ENCODE measurements around the gene CDRT15. TPM values are rescaled to one million over a fixed set of nuclear protein-coding genes. Genes with fewer than 3 reads are reported as not detected.
"Not testable (repeated sequence)": the region's sequence is repeated elsewhere in the genome, so short reads cannot be mapped to it uniquely, and the experiment has no call there.

Gene CDRT15
- total RNA-seq, 3 donors from 2014 or later (not counting 1 experiment from before 2014, with no cell fraction given), result not detected

GRCh38 chr17:14197057-14197456 is 39.6 kb downstream of the CDRT15 start:
- Mint-ChIP-seq H3K4me3 (peak overlapping the region; percentile 84), H3K27me3 (ENCODE audit: low read depth in 2 of 2) (no peaks in the 10 kb centered on the region), H3K27ac (peak overlapping the region; percentile 91 to 92), H3K36me3 (no peaks in the 10 kb centered on the region), H3K9me3 (no peaks in the 10 kb centered on the region), H3K4me1 (peaks cover 85 to 89% of the 10 kb centered on the region in 2 donors)
- TF ChIP-seq, protein P1, sequence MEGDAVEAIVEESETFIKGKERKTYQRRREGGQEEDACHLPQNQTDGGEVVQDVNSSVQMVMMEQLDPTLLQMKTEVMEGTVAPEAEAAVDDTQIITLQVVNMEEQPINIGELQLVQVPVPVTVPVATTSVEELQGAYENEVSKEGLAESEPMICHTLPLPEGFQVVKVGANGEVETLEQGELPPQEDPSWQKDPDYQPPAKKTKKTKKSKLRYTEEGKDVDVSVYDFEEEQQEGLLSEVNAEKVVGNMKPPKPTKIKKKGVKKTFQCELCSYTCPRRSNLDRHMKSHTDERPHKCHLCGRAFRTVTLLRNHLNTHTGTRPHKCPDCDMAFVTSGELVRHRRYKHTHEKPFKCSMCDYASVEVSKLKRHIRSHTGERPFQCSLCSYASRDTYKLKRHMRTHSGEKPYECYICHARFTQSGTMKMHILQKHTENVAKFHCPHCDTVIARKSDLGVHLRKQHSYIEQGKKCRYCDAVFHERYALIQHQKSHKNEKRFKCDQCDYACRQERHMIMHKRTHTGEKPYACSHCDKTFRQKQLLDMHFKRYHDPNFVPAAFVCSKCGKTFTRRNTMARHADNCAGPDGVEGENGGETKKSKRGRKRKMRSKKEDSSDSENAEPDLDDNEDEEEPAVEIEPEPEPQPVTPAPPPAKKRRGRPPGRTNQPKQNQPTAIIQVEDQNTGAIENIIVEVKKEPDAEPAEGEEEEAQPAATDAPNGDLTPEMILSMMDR (IDR thresholded peaks at IDR 0.05), result no peak
- DNase-seq (no peak), ATAC-seq (no peak)
- WGBS (ENCODE audit: insufficient coverage), result 69% methylated on average over 2 of the region's 2 CpGs
- Histone ChIP-seq H3K4me3 (ENCODE audit: low read length) (no peak overlapping the region), H3K9me3 (ENCODE audit: control insufficient read depth, insufficient read depth, low read length) (no peaks in the 10 kb centered on the region), H3K27ac (ENCODE audit: low read length) (peak overlapping the region; percentile 79), H3K27me3 (ENCODE audit: control insufficient read depth, insufficient read depth, low read length) (no peaks in the 10 kb centered on the region), H3K4me1 (ENCODE audit: control insufficient read depth, insufficient read depth, low read length) (peaks cover 82% of the 10 kb centered on the region), H3K36me3 (ENCODE audit: control insufficient read depth, insufficient read depth, low read length) (no peaks in the 10 kb centered on the region)
- intact Hi-C loops (cut with micrococcal nuclease), result loop anchor here (5.0 kb wide), 1 partner anchor 265 kb away; no protein-coding TSS in a partner anchor

- H3K4me1 ChIP-seq (ENCODE audit: control insufficient read depth, insufficient read depth, low read length), result peaks cover 80% of the 10 kb centered on the region
- no peak overlapping the region for H3K4me3 ChIP-seq (ENCODE audit: low read length)
- Mint-ChIP-seq H3K36me3 (no peaks in the 10 kb centered on the region), H3K27ac (peak overlapping the region; percentile 91 to 92), H3K27me3 (ENCODE audit: low read depth in 2 of 2) (no peaks in the 10 kb centered on the region), H3K4me3 (peak overlapping the region; percentile 84), H3K9me3 (no peaks in the 10 kb centered on the region), H3K4me1 (peaks cover 84 to 88% of the 10 kb centered on the region in 2 donors)
- 72% methylated on average over 3 of the region's 4 CpGs for WGBS (ENCODE audit: insufficient coverage)
- ATAC-seq, result no peak
- no peaks in the 10 kb centered on the region for H3K9me3 ChIP-seq (ENCODE audit: control insufficient read depth, insufficient read depth, low read length)
- peak overlapping the region; percentile 79 for H3K27ac ChIP-seq (ENCODE audit: low read length)
- H3K27me3 ChIP-seq (ENCODE audit: control insufficient read depth, insufficient read depth, low read length), result no peaks in the 10 kb centered on the region
- intact Hi-C loops (cut with micrococcal nuclease), result loop anchor here (1.0 to 5.0 kb wide), 2 partner anchors 9 to 264 kb away; no protein-coding TSS in a partner anchor
- H3K36me3 ChIP-seq (ENCODE audit: control insufficient read depth, insufficient read depth, low read length), result no peaks in the 10 kb centered on the region
- TF ChIP-seq, protein P1 (IDR thresholded peaks at IDR 0.05), result peak; percentile 11
- peak in 1 of 2 donors; percentile 58 for DNase-seq
These were observed 40.2 kb downstream of the CDRT15 start for GRCh38 chr17:14196377-14196997.

DNA sequence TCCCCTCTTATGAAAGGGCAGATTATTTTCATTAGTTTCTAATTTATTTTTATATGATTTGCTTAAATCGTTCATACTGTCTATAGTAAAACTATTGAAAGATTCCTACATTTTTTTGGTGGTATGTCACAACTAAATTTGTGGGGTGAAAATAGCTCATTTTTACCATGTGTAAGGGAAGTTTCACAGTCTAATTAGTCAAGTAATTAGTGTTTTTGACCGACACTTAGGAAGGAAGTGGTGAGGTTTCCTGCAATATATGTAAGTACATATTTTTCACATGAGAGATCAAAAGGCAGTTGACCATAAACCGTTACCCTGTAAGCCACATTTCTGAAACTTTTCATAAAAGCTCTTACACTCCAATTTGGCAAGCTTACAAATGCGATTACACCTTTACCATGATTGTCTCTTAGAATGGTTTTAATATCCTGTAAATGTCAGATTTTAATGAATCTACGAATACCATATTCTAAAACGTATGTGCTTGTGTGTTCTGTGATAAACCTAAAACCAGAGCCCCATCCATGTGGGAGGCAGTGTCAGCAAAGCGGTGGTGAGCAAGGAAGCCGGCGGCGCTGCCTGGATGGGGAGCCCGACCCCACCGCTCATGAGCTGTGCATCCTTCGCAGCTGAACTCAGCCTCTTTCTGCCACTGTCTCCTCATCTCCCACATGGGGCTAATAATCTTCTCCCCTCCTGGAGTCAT is 43.9 kb downstream of the CDRT15 start:
- WGBS (ENCODE audit: insufficient coverage), result 15% methylated on average over 6 of the region's 13 CpGs
- H3K4me1 Mint-ChIP-seq, result peaks cover 64 to 73% of the 10 kb centered on the region in 2 donors
- peak overlapping the region; percentile 81 to 82 for H3K27ac Mint-ChIP-seq
- peak overlapping the region; percentile 81 for H3K4me3 Mint-ChIP-seq
- H3K27ac ChIP-seq (ENCODE audit: low read length), result peak overlapping the region; percentile 58
- H3K27me3 ChIP-seq (ENCODE audit: control insufficient read depth, insufficient read depth, low read length); intact Hi-C loops (cut with micrococcal nuclease); H3K36me3 ChIP-seq (ENCODE audit: control insufficient read depth, insufficient read depth, low read length); H3K4me3 ChIP-seq (ENCODE audit: low read length); H3K36me3 Mint-ChIP-seq; H3K9me3 ChIP-seq (ENCODE audit: control insufficient read depth, insufficient read depth, low read length); H3K27me3 Mint-ChIP-seq (ENCODE audit: low read depth in 2 of 2); H3K9me3 Mint-ChIP-seq: not testable (repeated sequence)
- peak in 1 of 2 donors; percentile 36 for DNase-seq
- peak; percentile 46 to 68 (median 66) for ATAC-seq
- peaks cover 48% of the 10 kb centered on the region for H3K4me1 ChIP-seq (ENCODE audit: control insufficient read depth, insufficient read depth, low read length)

DNA sequence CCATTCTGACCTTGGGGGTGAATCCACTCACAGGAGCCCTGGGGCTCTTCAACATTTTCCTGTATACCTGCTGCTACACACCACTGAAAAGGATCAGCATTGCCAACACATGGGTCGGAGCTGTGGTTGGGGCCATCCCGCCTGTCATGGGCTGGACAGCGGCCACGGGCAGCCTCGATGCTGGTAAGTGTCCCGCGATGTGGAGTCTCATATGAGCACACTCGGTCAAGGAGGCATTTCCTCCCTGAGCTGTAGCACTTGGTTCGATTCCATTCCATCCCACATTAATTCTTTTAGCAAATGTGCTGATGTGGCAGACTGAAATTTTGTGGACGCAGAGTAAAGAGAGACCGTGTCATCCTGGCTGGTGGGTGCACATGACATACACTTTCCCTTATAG is 44.6 kb downstream of the CDRT15 start:
- DNase-seq; H3K36me3 Mint-ChIP-seq; H3K27me3 ChIP-seq (ENCODE audit: control insufficient read depth, insufficient read depth, low read length); H3K9me3 ChIP-seq (ENCODE audit: control insufficient read depth, insufficient read depth, low read length); intact Hi-C loops (cut with micrococcal nuclease); H3K27me3 Mint-ChIP-seq (ENCODE audit: low read depth in 2 of 2); ATAC-seq; H3K9me3 Mint-ChIP-seq; H3K27ac ChIP-seq (ENCODE audit: low read length); H3K4me3 ChIP-seq (ENCODE audit: low read length); H3K36me3 ChIP-seq (ENCODE audit: control insufficient read depth, insufficient read depth, low read length): not testable (repeated sequence)
- Mint-ChIP-seq H3K4me1 (peaks cover 56 to 65% of the 10 kb centered on the region in 2 donors), H3K4me3 (peak overlapping the region; percentile 58), H3K27ac (peak overlapping the region; percentile 65 to 82)
- H3K4me1 ChIP-seq (ENCODE audit: control insufficient read depth, insufficient read depth, low read length), result peaks cover 40% of the 10 kb centered on the region
- no CpG with 5 or more reads among the region's 11 CpGs for WGBS (ENCODE audit: insufficient coverage)

DNA sequence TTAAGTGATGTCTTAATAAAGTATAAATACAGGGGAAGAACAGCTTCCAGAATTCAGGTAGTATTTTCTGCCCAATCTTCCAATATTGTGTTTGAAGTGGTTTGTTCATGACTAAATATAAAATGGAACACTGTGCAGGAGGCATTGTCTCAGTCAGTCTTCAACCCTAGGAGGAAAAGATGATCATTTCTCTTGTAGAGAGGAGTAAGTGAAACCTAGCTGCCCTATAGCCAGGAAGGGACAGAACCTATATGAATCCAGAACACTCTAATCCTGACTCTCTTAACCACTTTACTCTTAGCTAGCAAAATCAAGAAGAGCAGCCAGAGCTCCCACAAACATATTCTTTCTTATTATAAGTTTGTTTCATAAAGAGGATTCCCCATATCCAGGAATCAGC is 45.2 kb downstream of the CDRT15 start:
- H3K27me3 Mint-ChIP-seq (ENCODE audit: low read depth in 2 of 2); DNase-seq; H3K36me3 Mint-ChIP-seq; H3K9me3 ChIP-seq (ENCODE audit: control insufficient read depth, insufficient read depth, low read length); H3K4me3 ChIP-seq (ENCODE audit: low read length); H3K9me3 Mint-ChIP-seq; intact Hi-C loops (cut with micrococcal nuclease); H3K27ac ChIP-seq (ENCODE audit: low read length); H3K36me3 ChIP-seq (ENCODE audit: control insufficient read depth, insufficient read depth, low read length); H3K27me3 ChIP-seq (ENCODE audit: control insufficient read depth, insufficient read depth, low read length); ATAC-seq; H3K4me3 Mint-ChIP-seq: not testable (repeated sequence)
- peaks cover 34% of the 10 kb centered on the region for H3K4me1 ChIP-seq (ENCODE audit: control insufficient read depth, insufficient read depth, low read length)
- peak overlapping the region; percentile 65 to 82 for H3K27ac Mint-ChIP-seq
- peaks cover 51 to 59% of the 10 kb centered on the region in 2 donors for H3K4me1 Mint-ChIP-seq

- H3K9me3 Mint-ChIP-seq; H3K4me3 Mint-ChIP-seq; H3K4me3 ChIP-seq (ENCODE audit: low read length); DNase-seq; ATAC-seq; H3K27ac ChIP-seq (ENCODE audit: low read length); H3K27me3 Mint-ChIP-seq (ENCODE audit: low read depth in 2 of 2); H3K36me3 ChIP-seq (ENCODE audit: control insufficient read depth, insufficient read depth, low read length); H3K27me3 ChIP-seq (ENCODE audit: control insufficient read depth, insufficient read depth, low read length); intact Hi-C loops (cut with micrococcal nuclease); H3K36me3 Mint-ChIP-seq; H3K9me3 ChIP-seq (ENCODE audit: control insufficient read depth, insufficient read depth, low read length): not testable (repeated sequence)
- Mint-ChIP-seq H3K4me1 (peaks cover 44 to 53% of the 10 kb centered on the region in 2 donors), H3K27ac (peak overlapping the region; percentile 34 to 47)
- peaks cover 27% of the 10 kb centered on the region for H3K4me1 ChIP-seq (ENCODE audit: control insufficient read depth, insufficient read depth, low read length)
- no CpG with 5 or more reads among the region's 1 CpG for WGBS (ENCODE audit: insufficient coverage)
These were observed 45.9 kb downstream of the CDRT15 start for GRCh38 chr17:14190774-14191173.

Data from natural killer cell (primary cell).